HCT116 (cell line): ENCODE results near the gene NCDN. TPM values are rescaled to one million over a fixed set of nuclear protein-coding genes. Genes with fewer than 3 reads are reported as not detected.

Experiments used
- ATAC-seq: fragments of 200-7000 bp; cut with Tn5 transposase; 2 replicates; pipeline ENCODE4 v1.9.1; 2020; ENCODE audit warnings: mild to moderate bottlenecking, moderate library complexity
- BruUV-seq: library from RNA; stranded (reverse); fragments of 400-500 nt; replicated peaks from 2 replicates; lab custom pipeline; 2021; lab: Mats Ljungman, UMichigan
- CTCF ChIA-PET: fragments of 300-600 bp; sonication (Branson Sonifier 250); formaldehyde crosslinking; loops from one replicate; lab custom pipeline; 2021; ENCODE audit warnings: antibody characterized with exemption; lab: Charles Lee
- POLR2A ChIA-PET: fragments of 300-600, 350-600 bp; sonication (Branson Sonifier 250); formaldehyde crosslinking; loops from one replicate; lab custom pipeline; 2021; ENCODE audit warnings: antibody characterized with exemption; lab: Charles Lee
- RAD21 ChIA-PET, 2 experiments: fragments of 300-600 bp; sonication (Branson Sonifier 250); formaldehyde crosslinking; loops; one replicate each; lab custom pipeline; 2023; ENCODE audit warnings: low total read pairs in 2 of 2; ENCODE audit not compliant: uncharacterized antibody in 2 of 2, unreplicated experiment in 2 of 2, low non-redundant PET in 1 of 2; lab: Charles Lee
- DNase-seq: peaks from one replicate; pipeline ENCODE4 v3.0.0-alpha.2; 2010; ENCODE audit warnings: low read depth, low spot score
- H2AFZ ChIP-seq: fragments of 200-600 bp; shearing (Covaris generic), sonication (generic); 2 replicates; pipeline ENCODE4 v1.6.1; 2017; ENCODE audit warnings: low read depth, mixed run types, mixed read lengths, antibody characterized with exemption, low read length; ENCODE audit not compliant: poor library complexity, severe bottlenecking
- H3K27ac ChIP-seq: 2 replicates; pipeline ENCODE4 v1.5.1; 2012; ENCODE audit warnings: low read depth, low read length
- H3K27me3 ChIP-seq: fragments of 200-600 bp; sonication (generic); 2 replicates; pipeline ENCODE4 v1.6.1; 2016; ENCODE audit warnings: mixed run types, low read length, mixed read lengths; ENCODE audit not compliant: insufficient read depth
- H3K36me3 ChIP-seq, 2 experiments: fragments of 200-500 bp in 1 of 2; fragments of 200-600 bp in 1 of 2; sonication (Bioruptor generic) in 1 of 2; sonication (generic) in 1 of 2; 2 replicates each; pipeline versions ENCODE4 v1.5.1 to v1.6.1; 2014 to 2016; ENCODE audit warnings: low read length in 2 of 2, inconsistent platforms in 1 of 2, mixed read lengths in 1 of 2, mixed run types in 1 of 2; ENCODE audit not compliant: insufficient read depth in 2 of 2, control insufficient read depth in 1 of 2
- H3K4me1 ChIP-seq, 2 experiments: fragments of 200-600 bp in 1 of 2; sonication (generic) in 1 of 2; 2 replicates each; pipeline versions ENCODE4 v1.5.1 to v1.6.1; 2012 to 2017; ENCODE audit warnings: low read length in 2 of 2, inconsistent platforms in 1 of 2, mild to moderate bottlenecking in 1 of 2, mixed read lengths in 1 of 2, mixed run types in 1 of 2, moderate library complexity in 1 of 2; ENCODE audit not compliant: insufficient read depth in 2 of 2, control insufficient read depth in 1 of 2
- H3K4me2 ChIP-seq: fragments of 200-600 bp; sonication (generic); 2 replicates; pipeline ENCODE4 v1.6.1; 2017; ENCODE audit warnings: mixed run types, low read length, mixed read lengths
- H3K4me3 ChIP-seq, 2 experiments: fragments of 200-600 bp in 1 of 2; sonication (generic) in 1 of 2; replicated peaks in 1 of 2; 2 replicates each; pipeline ENCODE4 v1.5.1; 2011 to 2016; ENCODE audit warnings: low read length in 2 of 2, control low read depth in 1 of 2, low read depth in 1 of 2, mild to moderate bottlenecking in 1 of 2, mixed read lengths in 1 of 2, mixed run types in 1 of 2
- H3K79me2 ChIP-seq: fragments of 200-600 bp; sonication (generic); 2 replicates; pipeline ENCODE4 v1.6.1; 2017; ENCODE audit warnings: mild to moderate bottlenecking, mixed run types, low read length, moderate library complexity, mixed read lengths; ENCODE audit not compliant: insufficient read depth
- H3K9ac ChIP-seq: fragments of 200-600 bp; sonication (generic); 2 replicates; pipeline ENCODE4 v1.6.1; 2016; ENCODE audit warnings: low read length, mixed read lengths
- H3K9me2 ChIP-seq: fragments of 200-600 bp; sonication (generic), shearing (Covaris generic); 2 replicates; pipeline ENCODE4 v1.6.1; 2017; ENCODE audit warnings: mixed run types, mild to moderate bottlenecking, moderate library complexity; ENCODE audit not compliant: insufficient read depth
- H3K9me3 ChIP-seq, 2 experiments: fragments of 200-500 bp in 1 of 2; fragments of 200-600 bp in 1 of 2; sonication (Bioruptor generic) in 1 of 2; sonication (generic) in 1 of 2; 2 replicates each; pipeline ENCODE4 v1.6.1; 2014 to 2017; ENCODE audit warnings: low read length in 2 of 2, mixed read lengths in 2 of 2, inconsistent platforms in 1 of 2, low read depth in 1 of 2, mild to moderate bottlenecking in 1 of 2, mixed run types in 1 of 2, moderate library complexity in 1 of 2; ENCODE audit not compliant: control insufficient read depth in 1 of 2, insufficient read depth in 1 of 2
- H4K20me1 ChIP-seq: fragments of 200-600 bp; sonication (generic), shearing (Covaris generic); 2 replicates; pipeline ENCODE4 v1.6.1; 2017; ENCODE audit warnings: mixed run types, mild to moderate bottlenecking, moderate library complexity; ENCODE audit not compliant: insufficient read depth
- CBX3 ChIP-seq: IDR thresholded peaks from 2 replicates; pipeline ENCODE4 v1.6.1; 2012; ENCODE audit warnings: low read depth
- EGR1 ChIP-seq: IDR thresholded peaks from 2 replicates; pipeline ENCODE4 v1.6.1; 2012; ENCODE audit warnings: low read depth
- EZH2 ChIP-seq: fragments of 200-600 bp; sonication (generic); IDR thresholded peaks from 2 replicates; pipeline ENCODE4 v1.6.1; 2017; ENCODE audit warnings: antibody characterized with exemption, mixed run types
- FOSL1 ChIP-seq: IDR thresholded peaks from 2 replicates; pipeline ENCODE4 v1.6.1; 2012; ENCODE audit warnings: low read depth
- JUND ChIP-seq: IDR thresholded peaks from 2 replicates; pipeline ENCODE4 v1.6.1; 2012
- POLR2A ChIP-seq: IDR thresholded peaks from 2 replicates; pipeline ENCODE4 v1.7.0; 2011; ENCODE audit warnings: borderline replicate concordance; ENCODE audit not compliant: insufficient read depth, insufficient read length; ENCODE audit errors: extremely low read depth
- POLR2AphosphoS5 ChIP-seq: IDR thresholded peaks from 2 replicates; pipeline ENCODE4 v1.6.1; 2011; ENCODE audit warnings: mild to moderate bottlenecking, low read depth, low read length, moderate library complexity
- RAD21 ChIP-seq: IDR thresholded peaks from 2 replicates; pipeline ENCODE4 v1.6.1; 2012; ENCODE audit warnings: low read depth, mild to moderate bottlenecking
- SRF ChIP-seq: IDR thresholded peaks from 2 replicates; pipeline ENCODE4 v1.6.1; 2012; ENCODE audit warnings: low read depth
- TCF7L2 ChIP-seq: IDR thresholded peaks from 2 replicates; pipeline ENCODE4 v1.7.0; 2011; ENCODE audit warnings: borderline replicate concordance, inconsistent platforms; ENCODE audit not compliant: insufficient read depth, insufficient read length; ENCODE audit errors: extremely low read depth
- YY1 ChIP-seq: IDR thresholded peaks from 2 replicates; pipeline ENCODE4 v1.6.1; 2011; ENCODE audit warnings: low read length, low read depth, moderate library complexity, mild to moderate bottlenecking; ENCODE audit not compliant: insufficient replicate concordance; ENCODE audit errors: extremely low read depth
- ZNF274 ChIP-seq: fragments of 200-500 bp; sonication (Bioruptor generic); IDR thresholded peaks from 2 replicates; pipeline ENCODE4 v1.6.1; 2014; ENCODE audit warnings: mild to moderate bottlenecking, low read depth, low read length, inconsistent platforms
- intact Hi-C: fragments of 100-400 bp; cut with micrococcal nuclease; formaldehyde crosslinking; loops from 2 replicates; pipeline ENCODE4 v1.10.0; 2022
- total RNA-seq: library from RNA; stranded (reverse); gene quantifications from one replicate; pipeline ENCODE4 v1.2.1, GENCODE V29; 2021; ENCODE audit not compliant: unreplicated experiment
- TF ChIP-seq, protein P1 (sequence below): IDR thresholded peaks from 2 replicates; pipeline ENCODE4 v1.6.1; 2012
- TF ChIP-seq, protein P2 (sequence below): IDR thresholded peaks from 2 replicates; pipeline ENCODE4 v1.6.1; 2012; ENCODE audit warnings: low read depth

Gene NCDN
- total RNA-seq, 1 experiment from 2014 or later: 24.5 TPM

DNA sequence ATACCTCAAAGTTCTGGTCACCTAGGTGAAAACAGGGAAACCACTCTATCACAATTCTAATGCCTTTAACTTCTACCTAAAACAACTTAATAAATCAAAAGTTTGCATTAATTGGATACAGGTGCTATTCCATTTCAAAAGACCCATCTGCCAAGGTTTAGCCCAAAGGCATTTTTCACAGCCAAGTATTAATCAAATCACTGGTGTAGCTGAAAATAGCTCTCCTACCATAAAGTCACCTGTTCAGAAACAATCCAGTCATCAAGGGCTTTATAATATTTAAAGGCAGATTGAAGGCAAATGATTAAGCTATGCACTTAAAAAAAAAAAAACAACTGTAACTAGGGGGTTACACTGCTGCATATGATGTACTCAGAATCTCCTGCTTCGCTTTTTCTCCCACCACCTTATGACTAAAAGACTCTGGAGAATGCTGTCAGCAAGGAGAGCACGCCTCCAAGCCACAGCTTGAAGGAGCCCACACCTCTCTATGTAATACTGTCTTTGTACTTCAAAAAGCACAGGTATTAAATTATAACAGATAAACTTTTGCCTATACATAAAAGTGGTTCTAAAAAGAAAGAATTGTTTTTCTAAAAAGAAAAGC lies 20.9 kb upstream of the NCDN start:
- intact Hi-C loops: no loop called here
- no peak overlapping the region for H3K4me2 ChIP-seq
- no peak overlapping the region for H2AFZ ChIP-seq
- H3K9me2 ChIP-seq: no peaks in the 10 kb centered on the region
- peaks cover 0 to 2% of the 10 kb centered on the region in 2 experiments; a peak in 1 of 4 replicates for H3K36me3 ChIP-seq
- H3K79me2 ChIP-seq: peaks cover 13% of the 10 kb centered on the region; the same call in 1 of the 2 replicates
- no peaks in the 10 kb centered on the region for H3K9me3 ChIP-seq
- ATAC-seq (no peak), DNase-seq (no peak)
- H3K4me3 ChIP-seq: no peak overlapping the region
- BruUV-seq: no TSS peak
- RAD21 ChIA-PET: no interaction called here
- H3K27ac ChIP-seq: no peak overlapping the region
- no peak overlapping the region for H3K9ac ChIP-seq
- POLR2A ChIA-PET: interaction anchor here (1.1 kb wide), 1 partner anchor 20 kb away, joined by 3 read pairs; the partner anchor contains the start of gene KIAA0319L
- H4K20me1 ChIP-seq: no peaks in the 10 kb centered on the region
- TF ChIP-seq, protein P1, sequence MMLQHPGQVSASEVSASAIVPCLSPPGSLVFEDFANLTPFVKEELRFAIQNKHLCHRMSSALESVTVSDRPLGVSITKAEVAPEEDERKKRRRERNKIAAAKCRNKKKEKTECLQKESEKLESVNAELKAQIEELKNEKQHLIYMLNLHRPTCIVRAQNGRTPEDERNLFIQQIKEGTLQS: no peak
- no peak for TF ChIP-seq YY1
- CTCF ChIA-PET: no interaction called here
- H3K4me1 ChIP-seq: no peaks in the 10 kb centered on the region
- H3K27me3 ChIP-seq: no peaks in the 10 kb centered on the region

DNA sequence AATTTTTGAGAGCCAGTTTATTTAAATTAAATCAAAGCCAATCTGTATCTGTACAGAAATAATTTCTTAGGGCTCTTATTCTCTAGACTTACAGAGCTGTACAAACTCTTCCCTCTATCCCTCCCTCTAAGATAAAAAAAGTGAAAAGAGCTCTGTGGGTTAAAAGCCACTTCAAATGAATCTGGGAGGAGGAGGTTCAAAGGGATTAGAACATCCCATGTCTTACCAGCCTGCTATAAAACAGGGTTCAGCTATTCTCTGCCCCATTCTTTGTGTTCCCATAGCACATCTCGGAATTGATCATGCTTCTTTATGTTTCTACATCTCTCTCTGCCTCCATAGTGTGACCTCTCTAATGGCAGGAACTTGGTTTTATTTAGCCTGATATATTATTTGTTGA lies 19.8 kb upstream of the NCDN start:
- intact Hi-C loops: no loop called here
- H4K20me1 ChIP-seq: no peaks in the 10 kb centered on the region
- peaks cover 0 to 2% of the 10 kb centered on the region in 2 experiments; a peak in 1 of 4 replicates for H3K36me3 ChIP-seq
- no peak for ATAC-seq
- POLR2A ChIA-PET: no interaction called here
- H2AFZ ChIP-seq: no peak overlapping the region
- H3K9me3 ChIP-seq: no peaks in the 10 kb centered on the region
- DNase-seq: no peak
- no peaks in the 10 kb centered on the region for H3K4me1 ChIP-seq
- no peak overlapping the region for H3K4me2 ChIP-seq
- no peaks in the 10 kb centered on the region for H3K27me3 ChIP-seq
- BruUV-seq: no TSS peak
- H3K27ac ChIP-seq: no peak overlapping the region
- peaks cover 21% of the 10 kb centered on the region; the same call in 1 of the 2 replicates for H3K79me2 ChIP-seq
- RAD21 ChIA-PET: interaction anchor here in 1 of 2 experiments (0.7 kb wide), 1 partner anchor 107 kb away, joined by 3 read pairs; no protein-coding TSS in a partner anchor
- H3K4me3 ChIP-seq: no peak overlapping the region
- H3K9me2 ChIP-seq: no peaks in the 10 kb centered on the region
- CTCF ChIA-PET: no interaction called here
- no peak overlapping the region for H3K9ac ChIP-seq
- TF ChIP-seq EZH2: no peak
- no peak for TF ChIP-seq RAD21
- TF ChIP-seq, protein P2, sequence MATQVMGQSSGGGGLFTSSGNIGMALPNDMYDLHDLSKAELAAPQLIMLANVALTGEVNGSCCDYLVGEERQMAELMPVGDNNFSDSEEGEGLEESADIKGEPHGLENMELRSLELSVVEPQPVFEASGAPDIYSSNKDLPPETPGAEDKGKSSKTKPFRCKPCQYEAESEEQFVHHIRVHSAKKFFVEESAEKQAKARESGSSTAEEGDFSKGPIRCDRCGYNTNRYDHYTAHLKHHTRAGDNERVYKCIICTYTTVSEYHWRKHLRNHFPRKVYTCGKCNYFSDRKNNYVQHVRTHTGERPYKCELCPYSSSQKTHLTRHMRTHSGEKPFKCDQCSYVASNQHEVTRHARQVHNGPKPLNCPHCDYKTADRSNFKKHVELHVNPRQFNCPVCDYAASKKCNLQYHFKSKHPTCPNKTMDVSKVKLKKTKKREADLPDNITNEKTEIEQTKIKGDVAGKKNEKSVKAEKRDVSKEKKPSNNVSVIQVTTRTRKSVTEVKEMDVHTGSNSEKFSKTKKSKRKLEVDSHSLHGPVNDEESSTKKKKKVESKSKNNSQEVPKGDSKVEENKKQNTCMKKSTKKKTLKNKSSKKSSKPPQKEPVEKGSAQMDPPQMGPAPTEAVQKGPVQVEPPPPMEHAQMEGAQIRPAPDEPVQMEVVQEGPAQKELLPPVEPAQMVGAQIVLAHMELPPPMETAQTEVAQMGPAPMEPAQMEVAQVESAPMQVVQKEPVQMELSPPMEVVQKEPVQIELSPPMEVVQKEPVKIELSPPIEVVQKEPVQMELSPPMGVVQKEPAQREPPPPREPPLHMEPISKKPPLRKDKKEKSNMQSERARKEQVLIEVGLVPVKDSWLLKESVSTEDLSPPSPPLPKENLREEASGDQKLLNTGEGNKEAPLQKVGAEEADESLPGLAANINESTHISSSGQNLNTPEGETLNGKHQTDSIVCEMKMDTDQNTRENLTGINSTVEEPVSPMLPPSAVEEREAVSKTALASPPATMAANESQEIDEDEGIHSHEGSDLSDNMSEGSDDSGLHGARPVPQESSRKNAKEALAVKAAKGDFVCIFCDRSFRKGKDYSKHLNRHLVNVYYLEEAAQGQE: no peak
- TF ChIP-seq EGR1: no peak
- no peak for TF ChIP-seq CBX3
- no peak for TF ChIP-seq ZNF274
- no peak for TF ChIP-seq TCF7L2
- TF ChIP-seq JUND: no peak
- TF ChIP-seq, protein P1: no peak
- TF ChIP-seq POLR2A: no peak
- TF ChIP-seq SRF: no peak
- no peak for TF ChIP-seq POLR2AphosphoS5
- no peak for TF ChIP-seq FOSL1
